Measurements from ENCODE around the gene NKX1-1.

Gene NKX1-1

DNA sequence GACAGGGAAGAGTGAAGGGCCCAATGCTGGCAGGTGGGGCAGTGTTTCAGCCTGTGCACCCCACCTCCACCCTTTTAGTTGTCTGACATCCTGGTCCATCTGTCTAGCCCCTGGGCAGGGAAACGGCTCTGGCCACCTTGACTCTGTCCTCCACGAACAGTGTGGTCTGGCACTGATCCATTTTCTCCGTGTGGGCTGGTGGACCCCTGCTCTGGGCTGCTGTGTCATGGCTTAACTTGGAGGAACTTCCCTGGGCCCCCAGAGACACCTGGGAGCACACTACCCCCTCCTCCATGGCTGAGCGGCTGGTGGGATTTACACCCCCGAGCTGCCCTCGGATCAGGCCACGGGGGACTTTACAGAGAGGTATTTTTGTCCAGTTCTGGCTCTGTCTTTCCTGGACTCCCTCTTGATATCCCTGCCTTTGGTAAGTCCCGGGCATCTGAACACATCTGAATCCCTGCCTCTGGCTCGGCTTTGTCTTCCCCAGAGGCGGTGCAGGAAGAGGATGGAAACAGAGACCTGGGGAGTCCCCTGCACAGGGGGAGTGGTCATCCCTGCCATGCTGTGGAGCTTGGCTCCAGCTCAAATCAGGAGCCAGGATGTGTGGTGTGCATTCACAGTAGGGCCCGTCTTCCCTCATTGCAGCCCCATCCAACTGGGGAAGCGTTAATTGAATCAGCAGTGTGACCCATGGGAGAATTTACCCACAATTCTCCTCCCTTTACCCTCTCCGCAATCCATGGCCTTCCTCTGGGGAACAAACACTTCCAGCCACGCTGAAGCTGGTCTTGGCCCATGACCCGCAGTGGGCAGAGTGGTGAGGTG lies 6.3 kb upstream of the NKX1-1 start:
- ATAC-seq (replicated peaks) = no peak
- H3K27ac Mint-ChIP-seq = no peak overlapping the region
- H3K4me3 Mint-ChIP-seq = no peak overlapping the region
- H3K27me3 Mint-ChIP-seq = peaks cover 75 to 89% of the 10 kb centered on the region in 2 donors
- peaks cover 2 to 3% of the 10 kb centered on the region in 2 donors for H3K36me3 Mint-ChIP-seq
- peaks cover 8 to 13% of the 10 kb centered on the region in 2 donors for H3K4me1 Mint-ChIP-seq
- peaks cover 0 to 1% of the 10 kb centered on the region in 2 donors for H3K9me3 Mint-ChIP-seq
- DNase-seq = no peak

DNA sequence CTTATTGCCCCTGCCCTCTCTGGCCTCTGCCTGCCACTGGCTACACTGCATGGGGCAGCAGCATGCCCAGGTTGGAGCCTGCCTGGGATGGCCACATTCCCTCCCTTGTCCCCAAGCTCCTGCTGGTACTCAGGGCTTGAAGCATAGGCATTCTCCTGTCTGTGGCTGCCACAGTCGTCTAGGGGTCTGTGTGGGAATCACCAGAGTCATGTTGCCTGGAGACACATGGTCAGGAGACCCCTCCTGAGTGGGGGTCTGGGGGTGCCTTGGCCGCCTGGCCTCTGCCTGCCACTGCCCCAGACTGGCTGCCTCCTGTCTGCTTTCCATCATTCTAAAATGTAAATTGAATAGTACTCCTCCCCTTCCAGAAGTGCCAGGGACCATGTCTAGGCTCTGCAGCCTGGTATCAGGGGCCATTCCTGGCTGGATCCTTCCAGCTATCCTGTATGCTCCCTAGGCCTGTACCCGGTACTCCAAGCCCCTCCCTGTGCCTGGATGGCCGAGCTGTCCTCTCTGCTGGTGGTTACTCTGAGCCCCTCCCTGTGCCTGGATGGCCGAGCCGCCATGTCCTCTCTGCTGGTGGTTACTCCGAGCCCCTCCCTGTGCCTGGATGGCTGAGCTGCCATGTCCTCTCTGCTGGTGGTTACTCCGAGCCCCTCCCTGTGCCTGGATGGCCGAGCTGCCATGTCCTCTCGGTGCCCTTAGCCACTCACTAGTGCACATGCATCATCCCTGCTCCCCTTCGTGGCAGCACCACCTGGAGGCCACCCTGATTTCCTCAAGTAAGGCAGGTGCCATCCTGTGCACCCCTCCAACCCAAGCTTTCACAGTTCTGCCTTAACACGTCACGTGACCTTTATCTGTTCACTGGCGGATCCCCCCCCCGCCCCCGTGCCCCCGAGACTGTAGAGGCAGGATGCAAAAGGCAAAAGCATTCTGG lies 5.5 kb upstream of the NKX1-1 start:
- Mint-ChIP-seq H3K27ac (no peak overlapping the region), H3K9me3 (peaks cover 0 to 1% of the 10 kb centered on the region in 2 donors), H3K27me3 (peaks cover 80 to 90% of the 10 kb centered on the region in 2 donors), H3K36me3 (peaks cover 4 to 7% of the 10 kb centered on the region in 2 donors), H3K4me3 (no peak overlapping the region), H3K4me1 (peaks cover 10 to 20% of the 10 kb centered on the region in 2 donors)
- DNase-seq (no peak), ATAC-seq (replicated peaks) (no peak)

DNA sequence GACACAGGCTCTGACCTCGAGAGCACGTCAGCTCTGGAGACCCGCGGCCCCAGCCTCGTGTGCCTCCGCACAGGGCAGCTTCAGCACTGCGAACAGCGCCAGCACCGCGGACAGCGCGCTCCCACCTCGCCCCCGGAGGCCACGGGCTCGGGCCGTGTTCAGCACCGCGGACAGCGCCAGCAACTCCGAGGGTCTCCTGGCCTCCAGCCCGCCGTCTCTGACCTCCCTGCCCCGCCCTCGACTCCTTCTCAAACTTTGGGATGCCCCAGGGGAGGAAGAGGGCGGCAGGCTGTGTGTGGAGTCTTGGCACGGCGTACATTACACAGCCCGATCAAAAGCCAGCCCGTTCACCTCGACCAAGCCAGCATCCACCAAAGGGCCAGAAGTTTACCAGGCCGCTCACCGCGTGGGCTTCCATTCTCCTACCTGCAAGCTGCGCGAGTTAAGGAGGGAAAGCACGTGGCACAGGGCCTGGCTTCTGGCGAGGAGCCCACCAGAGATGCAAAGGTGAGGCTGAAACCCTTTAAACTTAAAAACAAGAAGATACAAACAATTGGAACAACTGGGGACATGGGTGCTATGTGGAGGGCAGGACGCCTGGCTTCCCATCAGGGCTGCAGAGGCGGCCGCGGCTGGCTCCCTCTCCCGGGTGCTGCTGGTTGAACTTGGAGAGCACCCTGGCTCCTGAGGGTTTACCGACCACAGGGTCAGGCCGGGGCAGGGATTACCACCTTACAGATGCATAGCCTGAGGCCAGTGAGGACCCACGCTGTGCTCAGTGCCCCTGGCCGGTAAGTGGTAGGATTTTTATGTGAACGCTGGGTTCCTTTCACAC lies 4.5 kb upstream of the NKX1-1 start:
- DNase-seq = no peak
- peak; percentile 36 to 46 for ATAC-seq (replicated peaks)
- peaks cover 72 to 80% of the 10 kb centered on the region in 2 donors for H3K27me3 Mint-ChIP-seq
- peaks cover 10 to 20% of the 10 kb centered on the region in 2 donors for H3K4me1 Mint-ChIP-seq
- no peak overlapping the region for H3K4me3 Mint-ChIP-seq
- H3K27ac Mint-ChIP-seq = no peak overlapping the region
- H3K9me3 Mint-ChIP-seq = peaks cover 0 to 1% of the 10 kb centered on the region in 2 donors
- peaks cover 4 to 7% of the 10 kb centered on the region in 2 donors for H3K36me3 Mint-ChIP-seq

DNA sequence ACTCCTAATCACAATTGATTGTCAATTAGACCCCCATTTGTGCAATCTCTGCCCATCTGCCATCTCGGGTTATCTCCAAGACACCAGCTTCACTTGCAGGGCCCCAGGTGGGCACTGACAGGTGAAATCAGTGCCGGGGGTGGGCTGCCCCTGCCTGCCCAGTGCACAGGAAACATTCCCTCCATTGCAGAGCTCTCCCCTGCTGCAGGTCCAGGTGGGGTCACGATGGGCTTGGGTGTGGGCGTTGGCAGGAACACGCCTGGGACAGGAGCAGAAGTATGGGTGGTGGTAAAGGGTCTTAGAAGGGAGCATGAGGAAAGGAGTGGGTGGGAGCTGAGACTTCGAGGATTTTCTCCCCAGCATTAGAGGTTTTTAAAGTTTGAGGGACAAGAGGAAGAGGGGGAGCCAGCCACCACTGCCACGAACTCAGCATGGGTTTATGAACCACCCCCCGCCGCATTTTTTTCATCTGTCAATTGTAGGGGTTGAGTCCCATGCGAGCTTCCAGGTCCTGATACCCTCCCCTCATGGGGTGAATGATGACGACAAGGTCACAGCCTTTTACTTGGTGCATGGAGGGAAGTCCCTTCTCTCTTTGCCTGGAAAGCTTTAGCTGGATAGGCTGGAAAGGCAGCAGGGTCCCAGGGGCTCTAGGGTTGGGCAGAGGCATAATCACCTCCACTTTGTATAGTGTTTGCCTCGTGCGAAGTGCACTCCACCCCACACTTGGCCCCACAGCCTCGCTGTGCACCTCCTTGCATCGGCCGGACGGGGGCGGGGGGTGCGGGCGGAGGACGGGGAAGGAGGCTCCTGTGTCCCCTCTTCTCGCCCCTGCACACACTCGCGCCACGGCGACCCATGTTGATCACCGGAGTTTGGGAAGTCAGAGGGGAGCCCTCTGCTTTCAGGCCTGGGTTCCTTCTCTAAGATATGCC lies 3.5 kb upstream of the NKX1-1 start:
- peak overlapping the region; percentile 69 for H3K27ac Mint-ChIP-seq
- peaks cover 12 to 29% of the 10 kb centered on the region in 2 donors for H3K4me1 Mint-ChIP-seq
- no peak for DNase-seq
- H3K4me3 Mint-ChIP-seq = no peak overlapping the region
- peaks cover 4 to 10% of the 10 kb centered on the region in 2 donors for H3K36me3 Mint-ChIP-seq
- ATAC-seq (replicated peaks) = no peak
- peaks cover 0 to 1% of the 10 kb centered on the region in 2 donors for H3K9me3 Mint-ChIP-seq
- peaks cover 69 to 77% of the 10 kb centered on the region in 2 donors for H3K27me3 Mint-ChIP-seq

DNA sequence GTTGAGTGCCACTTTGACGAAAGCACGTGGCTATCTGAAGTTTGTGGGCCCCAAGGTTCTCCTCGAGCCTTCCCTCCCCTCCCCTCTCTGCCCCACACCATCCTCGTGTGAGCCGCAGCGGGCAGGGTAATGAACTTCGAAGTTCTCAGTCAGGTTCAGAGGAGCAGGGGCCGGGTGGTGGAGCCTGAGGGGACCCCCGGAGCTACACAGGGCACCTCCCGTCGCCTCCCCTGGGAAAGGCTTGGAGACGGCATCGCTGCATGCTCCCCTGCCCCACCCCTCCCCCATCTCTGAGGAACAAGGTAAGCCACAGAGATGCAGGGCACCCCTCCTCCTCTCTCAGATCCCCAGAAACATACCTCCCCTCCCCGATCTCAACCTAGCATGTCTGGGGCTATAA lies 2.8 kb upstream of the NKX1-1 start:
- no peak for DNase-seq
- Mint-ChIP-seq H3K9me3 (peaks cover 0 to 1% of the 10 kb centered on the region in 2 donors), H3K4me1 (peaks cover 12 to 33% of the 10 kb centered on the region in 2 donors), H3K4me3 (no peak overlapping the region), H3K36me3 (peaks cover 4 to 10% of the 10 kb centered on the region in 2 donors), H3K27ac (peak overlapping the region; percentile 69), H3K27me3 (peaks cover 69 to 77% of the 10 kb centered on the region in 2 donors)
- no peak for ATAC-seq (replicated peaks)

DNA sequence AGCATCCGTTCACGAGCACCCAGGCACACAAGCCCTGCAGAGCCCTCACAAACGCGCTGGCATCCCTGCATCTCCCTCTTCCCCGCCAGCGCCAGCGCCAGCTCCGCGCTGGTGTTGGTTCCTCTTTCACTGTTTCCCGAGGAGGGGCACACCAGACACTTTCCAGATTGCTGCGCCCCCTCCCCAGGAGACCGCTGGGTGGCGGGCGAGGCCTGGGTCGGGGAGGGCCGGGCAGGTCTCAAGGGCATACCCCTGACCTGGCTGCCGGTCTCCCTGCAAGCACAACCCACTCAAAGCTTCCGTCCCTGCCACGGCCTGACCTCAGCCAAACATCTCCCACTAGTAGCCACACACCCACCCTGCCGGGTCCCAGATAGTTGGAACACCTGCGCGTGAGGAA lies 2.2 kb upstream of the NKX1-1 start:
- Mint-ChIP-seq H3K4me1 (peaks cover 14 to 37% of the 10 kb centered on the region in 2 donors), H3K27ac (peak overlapping the region; percentile 92), H3K4me3 (peak overlapping the region; percentile 46 to 54), H3K27me3 (peaks cover 67 to 76% of the 10 kb centered on the region in 2 donors), H3K36me3 (peaks cover 4 to 10% of the 10 kb centered on the region in 2 donors), H3K9me3 (peaks cover 0 to 1% of the 10 kb centered on the region in 2 donors)
- DNase-seq (no peak), ATAC-seq (replicated peaks) (no peak)

DNA sequence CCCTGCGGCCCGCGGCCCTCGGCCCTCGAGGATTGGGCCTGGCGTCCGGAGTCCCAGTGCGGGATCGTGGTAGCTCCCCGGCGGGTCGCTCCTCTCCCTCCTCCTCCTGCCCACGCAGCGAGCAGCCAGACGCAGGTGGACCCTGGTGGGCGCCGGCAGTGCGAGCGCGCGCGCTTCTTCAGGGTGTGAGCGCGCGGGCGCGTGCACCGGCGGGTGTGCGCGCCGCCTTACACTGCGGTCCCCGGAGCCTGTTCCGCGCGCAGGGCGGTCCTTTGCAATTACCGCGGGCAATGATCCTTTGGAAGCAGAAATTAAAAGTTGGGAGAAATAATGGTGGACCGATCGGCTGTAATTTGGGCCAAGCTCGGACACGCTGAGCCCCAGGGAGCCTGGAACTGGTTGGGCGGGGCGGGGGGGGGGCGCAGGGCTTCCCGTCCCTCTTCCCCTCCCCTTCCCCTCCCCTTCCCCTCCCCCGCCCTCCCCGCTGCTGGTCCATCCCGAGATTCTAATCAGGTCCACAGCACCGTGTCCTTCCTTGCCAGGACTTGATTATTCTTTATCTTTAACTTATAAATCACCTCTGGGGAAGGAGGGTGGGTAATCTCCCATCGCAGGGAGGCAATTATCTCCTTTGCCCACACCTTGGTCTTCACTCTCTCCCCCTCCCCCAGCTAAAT lies 1.6 kb upstream of the NKX1-1 start:
- ATAC-seq (replicated peaks) = no peak
- Mint-ChIP-seq H3K36me3 (peaks cover 4 to 10% of the 10 kb centered on the region in 2 donors), H3K9me3 (peaks cover 0 to 1% of the 10 kb centered on the region in 2 donors), H3K4me3 (peak overlapping the region; percentile 54 to 60), H3K27me3 (peaks cover 61 to 74% of the 10 kb centered on the region in 2 donors), H3K4me1 (peaks cover 14 to 38% of the 10 kb centered on the region in 2 donors), H3K27ac (peak overlapping the region; percentile 92)
- no peak for DNase-seq

DNA sequence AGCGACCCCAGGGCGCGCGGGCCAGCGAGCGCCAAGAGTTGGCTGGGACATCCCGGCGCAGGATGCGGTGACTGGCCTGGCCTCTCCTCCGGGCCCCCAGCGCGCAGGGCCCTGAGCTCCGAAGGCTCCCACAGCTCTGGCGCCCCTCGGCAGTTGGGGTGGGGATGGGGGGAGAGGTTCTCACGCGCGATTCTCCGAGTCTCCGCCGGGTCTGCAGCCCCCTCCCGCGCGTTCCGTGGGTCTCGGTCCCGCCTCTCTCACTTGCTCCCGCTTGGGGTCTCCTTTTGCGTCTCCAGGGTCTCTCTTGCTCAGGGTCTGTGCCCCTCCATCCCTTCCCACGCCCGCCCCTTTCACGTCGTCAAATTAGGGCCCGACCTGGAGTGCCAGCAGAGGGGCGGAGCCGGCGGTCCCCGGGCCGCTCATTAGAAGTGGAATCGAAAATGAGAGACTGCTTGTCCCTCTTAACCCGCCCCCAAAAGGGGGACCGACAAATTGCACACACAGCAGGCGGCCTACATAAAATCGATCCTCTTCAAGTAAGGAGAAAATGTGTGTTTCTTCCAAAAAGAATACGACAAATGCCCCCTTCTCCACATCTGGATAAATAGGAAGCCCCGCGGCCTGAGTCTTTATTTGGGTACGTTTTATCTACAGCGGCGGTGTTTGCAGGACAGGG lies 877 bp upstream of the NKX1-1 start:
- no peak for ATAC-seq (replicated peaks)
- H3K4me1 Mint-ChIP-seq = peaks cover 14 to 44% of the 10 kb centered on the region in 2 donors
- H3K36me3 Mint-ChIP-seq = peaks cover 4 to 10% of the 10 kb centered on the region in 2 donors
- H3K9me3 Mint-ChIP-seq = peaks cover 0 to 1% of the 10 kb centered on the region in 2 donors
- peaks cover 62 to 74% of the 10 kb centered on the region in 2 donors for H3K27me3 Mint-ChIP-seq
- H3K27ac Mint-ChIP-seq = peak overlapping the region; percentile 96
- no peak for DNase-seq
- peak overlapping the region; percentile 60 to 72 for H3K4me3 Mint-ChIP-seq

DNA sequence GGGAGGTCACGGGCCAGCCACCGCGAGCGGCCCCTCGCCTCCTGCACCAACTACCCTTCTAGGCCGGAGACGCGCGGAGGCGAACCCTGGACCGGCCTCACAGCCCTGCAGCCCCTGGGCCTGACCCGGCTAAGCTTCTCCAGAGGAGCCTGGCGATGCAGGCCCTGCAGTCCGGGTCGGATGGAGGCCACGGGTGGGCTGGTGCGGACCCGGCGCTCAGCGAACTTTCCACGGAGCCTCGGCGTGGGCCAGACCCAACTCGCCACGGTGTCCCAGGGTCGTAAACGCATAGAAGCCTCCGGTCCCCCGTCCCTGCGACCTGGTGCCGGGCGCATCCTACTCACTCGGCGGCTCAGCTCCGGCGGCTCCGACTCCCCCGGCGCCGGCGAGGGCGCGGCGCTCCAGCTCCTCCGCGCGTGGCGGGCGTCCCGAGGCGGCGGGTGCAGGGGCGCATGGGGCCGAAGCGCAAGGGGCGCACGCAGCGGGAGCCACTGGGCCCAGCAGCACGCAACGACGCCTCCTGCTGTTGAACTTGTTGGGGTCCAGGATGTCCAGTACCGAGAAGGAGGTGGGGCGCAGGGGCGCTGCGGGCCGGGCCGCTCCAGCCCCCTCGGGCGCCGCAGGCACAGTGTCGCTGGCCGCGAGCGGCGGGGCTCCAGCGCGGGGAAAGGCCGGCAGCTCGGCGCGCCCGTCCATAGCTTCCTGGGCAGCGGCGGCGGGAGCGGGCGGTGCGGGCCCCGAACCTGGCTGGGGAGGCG lies 427 bp downstream of the NKX1-1 start:
- DNase-seq (no peak), ATAC-seq (replicated peaks) (no peak)
- H3K4me3 Mint-ChIP-seq = peak overlapping the region in 1 of 2 donors; percentile 74
- peaks cover 4 to 10% of the 10 kb centered on the region in 2 donors for H3K36me3 Mint-ChIP-seq
- peaks cover 61 to 73% of the 10 kb centered on the region in 2 donors for H3K27me3 Mint-ChIP-seq
- peaks cover 0 to 1% of the 10 kb centered on the region in 2 donors for H3K9me3 Mint-ChIP-seq
- H3K4me1 Mint-ChIP-seq = peaks cover 16 to 50% of the 10 kb centered on the region in 2 donors
- H3K27ac Mint-ChIP-seq = peak overlapping the region; percentile 20

DNA sequence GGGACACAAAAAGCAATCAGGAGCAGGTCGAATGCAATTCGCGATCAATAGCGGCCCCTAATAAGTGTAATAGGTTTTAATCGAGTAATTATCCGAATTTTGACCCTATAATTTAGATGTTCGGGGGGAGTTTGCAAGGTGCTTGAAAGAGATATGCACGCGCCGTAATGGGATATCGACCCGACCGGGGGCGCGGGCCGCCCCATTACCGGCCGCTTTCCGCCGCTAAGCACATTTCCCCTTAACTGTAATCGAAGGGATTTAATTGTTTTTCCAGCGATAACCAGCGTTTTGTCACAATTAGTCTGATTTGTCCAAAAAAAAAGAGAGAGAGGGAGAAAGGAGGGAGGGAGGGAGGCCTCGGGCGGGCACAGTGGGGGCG lies 997 bp downstream of the NKX1-1 start:
- Mint-ChIP-seq H3K27me3 (peaks cover 62 to 73% of the 10 kb centered on the region in 2 donors), H3K4me1 (peaks cover 15 to 50% of the 10 kb centered on the region in 2 donors), H3K36me3 (peaks cover 4 to 10% of the 10 kb centered on the region in 2 donors), H3K27ac (peak overlapping the region; percentile 96), H3K4me3 (peak overlapping the region; percentile 69 to 74), H3K9me3 (no peaks in the 10 kb centered on the region)
- ATAC-seq (replicated peaks) = no peak
- DNase-seq = no peak

DNA sequence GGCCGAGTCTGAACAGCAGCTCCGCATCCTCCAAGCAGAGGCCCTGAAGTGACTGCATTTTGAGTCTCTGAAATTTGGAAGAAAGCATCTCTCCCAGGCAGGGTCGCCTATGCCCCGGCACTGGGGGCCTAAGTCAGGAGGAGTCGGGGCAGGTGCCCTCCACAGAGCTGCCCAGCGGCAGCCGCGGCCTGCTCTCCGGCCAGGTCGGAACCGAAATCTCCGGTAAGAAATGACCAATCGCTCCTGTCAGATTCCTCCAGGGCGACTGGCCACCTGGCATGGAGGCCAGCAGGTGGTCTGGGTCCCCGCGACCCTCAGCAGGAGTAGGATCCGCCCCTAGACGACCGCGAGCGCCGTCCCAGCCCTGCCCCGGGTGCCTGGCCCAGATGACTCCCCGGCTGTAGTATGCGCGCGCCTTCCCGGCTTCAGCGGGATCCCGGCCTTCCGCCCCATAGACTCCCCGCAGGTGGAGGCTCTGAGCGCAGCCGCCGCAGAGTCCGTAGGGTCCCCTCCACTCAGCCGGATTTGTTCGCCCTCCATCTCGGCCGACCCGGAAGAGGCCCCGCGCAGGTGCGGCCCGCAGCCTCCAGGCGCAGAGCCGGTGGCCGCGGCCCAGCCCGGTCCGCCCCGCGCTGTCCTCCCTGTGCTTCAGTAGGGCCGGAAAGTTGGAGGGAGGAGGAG lies 1.5 kb downstream of the NKX1-1 start:
- H3K36me3 Mint-ChIP-seq = peaks cover 4 to 10% of the 10 kb centered on the region in 2 donors
- no peak for ATAC-seq (replicated peaks)
- H3K9me3 Mint-ChIP-seq = no peaks in the 10 kb centered on the region
- H3K4me3 Mint-ChIP-seq = peak overlapping the region; percentile 36 to 69
- no peak for DNase-seq
- H3K4me1 Mint-ChIP-seq = peaks cover 15 to 50% of the 10 kb centered on the region in 2 donors
- H3K27me3 Mint-ChIP-seq = peaks cover 62 to 73% of the 10 kb centered on the region in 2 donors
- H3K27ac Mint-ChIP-seq = peak overlapping the region; percentile 96
